GM12801 (cell line): ENCODE measurements around the gene SLC6A8.

Source experiments
- CTCF ChIP-seq: IDR thresholded peaks from one replicate; pipeline ENCODE4 v1.5.1; 2011; ENCODE audit warnings: control low read depth; ENCODE audit not compliant: insufficient read length; ENCODE audit errors: extremely low read depth

SLC6A8 gene

DNA sequence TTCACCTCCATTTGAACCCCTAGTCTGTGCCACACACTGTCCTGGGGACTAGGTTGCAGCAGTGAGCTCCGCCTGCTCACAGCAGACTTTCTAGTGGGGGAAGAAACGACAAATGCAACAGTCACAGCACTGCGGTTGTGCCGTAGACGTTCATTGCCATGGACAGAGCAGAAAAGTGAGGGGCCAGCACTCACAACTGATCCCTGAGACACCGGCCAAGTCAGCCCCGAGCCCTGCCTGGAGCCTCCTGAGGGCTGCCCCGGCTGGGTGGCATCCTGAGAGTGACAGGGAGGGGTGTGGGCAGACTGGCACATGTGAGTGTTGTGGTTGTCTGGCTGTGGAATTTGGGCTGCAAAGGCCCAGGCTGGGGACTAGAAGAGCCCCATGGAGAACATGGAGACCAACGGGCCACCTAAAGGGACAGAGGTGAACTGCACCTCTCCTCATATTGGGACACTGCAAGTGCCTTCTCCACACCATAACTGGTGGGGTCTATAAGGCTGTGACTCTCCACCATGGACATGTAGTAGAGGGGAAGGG lies 36.1 kb upstream of the SLC6A8 start:
- no peak for TF ChIP-seq CTCF

DNA sequence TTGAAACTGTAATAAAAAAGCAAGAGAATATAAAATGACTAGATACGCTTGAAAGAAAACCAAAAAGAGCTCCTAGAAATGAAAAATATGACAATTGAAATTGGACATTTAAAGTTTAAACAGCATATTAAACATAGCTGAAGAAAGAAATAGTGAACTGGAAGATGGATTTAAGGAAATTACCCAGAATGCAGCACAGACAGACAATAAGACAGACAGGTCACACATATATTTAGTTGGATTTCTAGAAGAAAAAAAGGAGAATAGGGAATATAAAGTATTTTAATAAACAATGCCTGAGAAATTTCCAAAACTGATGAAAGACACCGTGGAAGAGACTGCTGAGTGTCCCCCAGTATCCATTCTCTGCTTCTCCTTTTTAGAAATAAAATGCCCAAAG lies 34.2 kb upstream of the SLC6A8 start:
- TF ChIP-seq CTCF = no peak

GRCh38 chrX:153657161-153657560 lies 30.6 kb upstream of the SLC6A8 start:
- TF ChIP-seq CTCF = no peak

DNA sequence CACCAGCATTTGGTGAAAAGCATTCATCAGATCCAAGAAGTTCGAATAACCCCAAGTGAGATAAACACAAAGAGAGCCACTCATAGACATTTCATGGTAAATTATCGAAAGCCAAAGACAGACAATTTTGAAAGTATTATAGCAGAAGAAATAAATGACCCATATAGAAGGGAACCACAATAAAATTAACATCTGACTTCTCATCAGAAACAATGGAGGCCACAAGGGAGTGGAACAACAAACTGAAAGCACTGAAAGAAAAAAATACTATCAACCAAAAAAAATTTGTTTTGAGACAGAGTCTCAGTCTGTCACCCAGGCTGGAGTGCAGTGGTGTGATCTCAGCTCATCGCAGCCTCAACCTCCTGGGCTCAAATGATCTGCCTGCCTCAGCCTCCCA lies 28.5 kb upstream of the SLC6A8 start:
- TF ChIP-seq CTCF = no peak

GRCh38 chrX:153662266-153662665 lies 25.5 kb upstream of the SLC6A8 start:
- no peak for TF ChIP-seq CTCF

DNA sequence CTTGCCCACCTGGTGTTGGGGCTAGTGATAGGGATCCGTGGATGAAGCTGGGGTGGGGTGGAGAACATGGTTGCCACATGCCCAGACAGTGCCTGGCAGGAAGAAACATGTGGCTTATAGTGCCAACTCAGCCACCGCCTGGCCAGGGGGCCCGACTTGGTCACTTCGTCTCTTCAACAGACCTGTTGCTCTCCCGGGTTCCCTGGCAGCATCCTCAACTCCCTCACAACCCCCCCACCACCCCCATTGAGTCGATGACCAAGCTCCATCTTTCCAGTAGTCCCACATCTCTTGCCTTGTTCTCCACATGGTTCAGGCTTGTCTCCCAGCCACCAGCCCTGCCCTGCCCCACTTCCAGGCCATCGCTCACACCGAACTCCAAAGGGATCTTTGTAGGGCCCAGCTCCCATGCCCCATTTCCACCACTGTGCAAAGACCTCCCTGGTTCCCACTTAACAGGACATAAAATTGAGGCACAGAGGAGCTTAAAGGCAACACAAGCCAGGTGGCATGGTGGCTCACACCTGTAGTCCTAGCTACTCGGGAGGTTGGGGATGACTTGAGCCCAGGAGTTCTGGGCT lies 21.9 kb upstream of the SLC6A8 start:
- TF ChIP-seq CTCF = no peak

GRCh38 chrX:153667281-153667955 lies 20.3 kb upstream of the SLC6A8 start:
- no peak for TF ChIP-seq CTCF
